HG02973 (cell line): ENCODE results near the gene LGMN.
A peak's percentile ranks its signal among the peaks of the same experiment; 100 is the strongest.
"Not testable (repeated sequence)": the region's sequence is repeated elsewhere in the genome, so short reads cannot be mapped to it uniquely, and the experiment has no call there.

Experiments
- ATAC-seq: cut with Tn5 transposase; IDR thresholded peaks from one replicate; pipeline ENCODE4 v1.9.1; 2021; ENCODE audit warnings: moderate library complexity; ENCODE audit not compliant: unreplicated experiment

LGMN gene

GRCh38 chr14:92702441-92702918, 45.9 kb downstream of the LGMN start:
- ATAC-seq, result no peak

DNA sequence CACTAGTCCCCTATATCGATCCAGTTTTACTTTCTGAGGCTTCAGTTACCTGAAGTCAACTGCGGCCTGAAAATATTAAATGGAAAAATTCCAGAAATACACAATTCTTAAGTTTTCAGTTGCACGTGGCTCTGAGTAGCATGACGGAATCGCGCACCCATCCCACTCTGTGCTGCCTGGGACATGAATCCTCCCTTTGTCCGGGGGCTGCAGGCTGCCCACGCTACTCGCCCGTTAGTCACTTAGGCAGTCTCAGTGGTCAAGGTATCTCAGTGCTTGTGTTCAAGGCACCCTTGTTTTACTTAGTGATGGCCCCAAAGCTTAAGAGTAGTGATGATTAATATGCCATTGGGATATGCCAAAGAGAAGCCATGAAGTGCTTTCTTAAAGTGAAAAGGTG, 46.6 kb downstream of the LGMN start:
- no peak for ATAC-seq

DNA sequence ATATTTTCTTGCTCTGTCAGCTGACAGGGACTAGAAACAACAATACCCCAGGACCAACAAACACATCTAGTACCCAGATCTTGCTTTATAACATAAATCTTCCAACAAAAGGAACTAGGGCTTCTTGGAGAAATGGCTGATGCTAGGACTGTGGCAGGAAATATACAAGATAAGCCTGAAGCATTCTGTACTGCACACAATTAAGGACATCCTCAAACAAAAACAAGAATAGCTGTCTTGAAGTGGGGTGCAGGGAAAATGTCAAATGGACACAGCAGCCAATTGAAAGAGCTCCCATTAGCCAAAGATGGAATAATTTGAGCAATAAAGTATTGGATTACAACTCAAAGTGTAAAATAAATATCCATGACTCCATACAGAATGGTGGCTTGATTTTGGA, 50.0 kb downstream of the LGMN start:
- no peak for ATAC-seq

DNA sequence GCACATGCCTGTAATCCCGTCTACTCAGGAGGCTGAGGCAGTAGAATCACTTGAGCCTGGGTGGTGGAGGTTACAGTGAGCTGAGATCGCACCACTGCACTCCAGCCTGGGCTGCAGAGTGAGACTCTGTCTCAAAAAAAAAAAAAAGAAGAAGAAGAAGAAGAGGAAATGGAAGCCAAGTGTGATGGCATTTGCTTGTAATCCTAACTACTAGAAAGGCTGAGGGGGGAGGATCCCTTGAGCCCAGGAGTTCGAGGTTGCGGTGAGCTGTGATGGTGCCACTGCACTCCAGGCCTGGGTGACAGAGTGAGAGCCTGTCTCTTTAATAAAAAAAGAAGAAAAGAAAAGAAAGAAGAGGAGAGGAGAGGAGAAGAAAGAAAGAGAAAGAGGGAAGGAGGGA, 52.1 kb downstream of the LGMN start:
- ATAC-seq, result no peak

DNA sequence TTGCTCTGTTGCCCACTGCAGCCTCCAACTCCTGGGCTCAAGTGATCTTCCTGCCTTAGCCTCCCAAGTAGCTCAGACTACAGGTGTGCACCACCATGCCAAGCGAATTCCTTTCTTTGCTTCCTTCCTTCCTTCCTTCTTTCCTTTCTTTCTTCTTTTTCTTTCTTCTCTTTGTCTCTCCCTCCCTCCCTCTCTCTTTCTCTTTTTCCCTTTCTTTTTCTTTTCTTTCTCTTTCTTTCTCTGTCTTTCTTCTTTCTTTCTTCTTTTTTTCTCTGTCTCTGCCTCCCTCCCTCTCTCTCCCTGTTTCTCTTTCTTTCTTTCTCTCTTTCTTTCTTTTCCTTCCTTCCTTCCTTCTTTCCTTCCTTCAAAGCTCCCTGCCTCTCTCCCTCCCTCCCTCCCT, 52.9 kb downstream of the LGMN start:
- no peak for ATAC-seq

DNA sequence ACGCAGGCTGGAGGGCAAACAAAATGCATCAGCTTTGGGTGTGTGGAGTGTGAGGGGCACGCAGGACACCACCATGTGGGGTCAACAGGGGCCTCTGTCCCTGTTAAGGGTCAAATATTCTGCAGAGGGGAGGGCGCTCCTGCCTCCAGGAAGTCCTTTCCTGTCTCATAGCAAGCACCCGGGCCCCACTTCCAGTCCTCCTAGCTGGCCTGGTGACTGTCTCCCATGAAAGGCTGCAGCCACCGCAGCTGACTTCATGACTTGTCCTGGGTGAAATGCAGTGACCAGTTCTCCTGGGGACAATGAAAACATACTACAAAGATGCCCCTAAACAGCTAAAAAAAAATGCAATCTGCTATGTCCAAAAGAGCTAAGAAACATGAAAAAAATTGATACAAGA, 53.6 kb downstream of the LGMN start:
- no peak for ATAC-seq

GRCh38 chr14:92693998-92694795, 54.2 kb downstream of the LGMN start:
- no peak for ATAC-seq

- ATAC-seq, result no peak
These were observed 55.6 kb downstream of the LGMN start for GRCh38 chr14:92692822-92693226.

DNA sequence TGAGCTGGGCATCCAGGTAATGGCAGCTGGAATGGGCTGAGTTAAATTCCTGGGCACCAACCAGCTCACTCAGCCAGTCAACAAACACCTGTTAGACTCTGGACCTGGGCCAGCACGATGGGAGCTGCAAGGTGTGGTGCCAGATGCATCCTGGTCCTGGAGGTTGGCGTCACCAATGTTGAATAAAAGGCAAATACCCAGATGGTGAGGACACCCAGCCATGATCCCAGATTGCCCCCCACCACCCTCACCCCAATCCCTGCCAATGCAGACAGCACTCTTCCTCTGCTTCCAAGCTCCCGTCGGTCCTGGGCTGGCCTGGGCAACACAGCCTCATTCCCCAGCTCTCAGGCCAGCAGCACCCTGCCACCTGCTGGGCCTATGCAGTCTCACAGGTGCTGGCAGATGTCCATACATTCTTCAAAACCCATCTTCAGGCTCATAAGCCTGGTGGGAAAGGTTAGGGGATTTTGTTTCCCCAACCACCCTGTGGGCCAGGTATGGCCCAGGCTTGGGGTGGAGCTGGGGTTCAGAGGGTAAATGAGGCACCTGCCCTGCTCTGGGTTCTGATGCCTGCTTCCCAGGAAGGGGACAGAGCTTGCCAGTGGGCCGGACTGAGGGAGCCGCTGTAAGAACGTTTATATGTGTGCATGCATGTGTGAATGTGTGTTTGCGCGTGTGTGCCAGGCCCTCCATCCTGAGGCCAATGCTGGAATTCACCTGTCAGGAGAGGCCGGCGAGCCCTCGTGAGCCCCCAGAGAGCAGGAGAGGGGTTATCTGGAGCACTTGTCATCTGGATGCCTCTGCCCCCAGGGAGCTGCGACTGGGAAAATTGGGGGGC, 58.0 kb downstream of the LGMN start:
- ATAC-seq, result no peak

DNA sequence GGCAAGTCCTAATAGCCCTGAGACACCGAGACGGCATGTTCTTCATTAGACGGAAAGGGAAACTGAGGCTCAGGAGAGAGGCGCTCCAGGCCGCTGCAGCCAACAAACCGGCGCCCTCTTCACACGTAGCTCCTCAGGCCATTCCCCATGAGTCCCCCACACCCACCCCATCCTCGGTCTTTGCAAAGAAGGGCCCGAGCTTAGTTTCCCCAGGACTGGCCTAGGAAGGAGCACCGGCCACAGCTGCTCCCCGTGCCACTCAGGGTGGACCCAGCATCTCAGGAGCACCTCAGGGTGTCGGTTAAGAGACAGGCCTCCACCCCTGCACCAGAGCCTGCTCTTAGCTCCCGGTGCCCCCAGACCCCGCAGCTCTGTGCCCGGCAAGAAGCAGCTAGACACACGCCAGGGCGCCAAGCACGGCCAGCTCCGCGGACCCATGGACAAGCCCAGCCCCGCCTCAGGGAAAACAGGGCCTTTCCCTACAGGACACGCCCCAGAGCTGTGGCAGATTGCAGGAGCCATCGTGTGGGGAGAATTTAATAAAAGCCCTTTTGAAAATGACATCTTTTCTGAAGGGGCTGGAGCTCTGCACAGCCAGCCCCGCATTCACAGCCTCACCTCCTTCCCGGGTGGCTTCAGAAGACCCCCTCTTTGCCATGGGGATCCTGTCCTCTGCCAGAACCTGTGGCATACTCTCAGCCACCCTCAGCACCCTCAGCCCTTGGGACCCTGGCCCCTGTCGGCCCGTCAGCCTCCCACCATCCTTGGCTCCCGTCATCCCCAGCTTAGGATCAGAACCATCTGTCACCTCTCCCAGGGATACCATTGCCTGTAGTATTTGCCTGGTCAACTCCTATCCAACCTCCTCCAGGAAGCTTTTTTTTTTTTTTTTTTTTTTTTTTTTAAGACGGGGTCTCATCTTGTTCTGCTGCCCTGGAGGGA, 59.7 kb downstream of the LGMN start:
- ATAC-seq, result no peak

DNA sequence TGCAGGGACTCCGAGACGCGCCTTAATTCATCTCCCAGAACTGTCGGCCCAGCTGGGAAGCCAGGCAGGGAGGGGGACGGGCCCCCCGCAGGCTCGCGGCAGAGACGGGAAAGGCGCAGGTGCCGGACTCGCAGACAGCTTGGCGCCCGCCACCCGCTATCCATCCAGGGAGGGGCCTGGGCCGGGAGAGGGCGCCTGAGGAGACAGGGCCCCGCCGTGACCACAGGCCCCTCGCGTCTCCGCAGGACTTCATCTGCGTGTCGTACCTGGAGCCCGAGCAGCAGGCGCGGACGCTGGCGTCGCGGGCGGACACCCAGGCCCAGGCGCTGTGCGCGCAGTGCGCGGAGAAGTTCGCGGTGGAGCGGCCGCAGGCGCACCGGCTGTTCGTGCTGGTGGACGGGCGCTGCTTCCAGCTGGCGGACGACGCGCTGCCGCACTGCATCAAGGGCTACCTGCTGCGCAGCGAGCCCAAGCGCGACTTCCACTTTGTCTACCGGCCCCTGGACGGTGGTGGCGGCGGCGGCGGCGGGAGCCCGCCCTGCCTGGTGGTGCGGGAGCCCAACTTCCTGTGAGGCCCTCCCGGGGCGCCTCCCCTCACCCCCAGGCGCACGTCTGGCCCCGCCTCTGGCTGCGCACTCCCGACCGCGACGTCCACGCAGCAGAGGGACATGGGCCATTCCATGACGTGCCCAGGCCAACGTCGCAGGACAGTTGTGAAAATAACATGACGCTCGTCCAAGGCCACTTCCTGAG, 60.6 kb downstream of the LGMN start:
- no peak for ATAC-seq

DNA sequence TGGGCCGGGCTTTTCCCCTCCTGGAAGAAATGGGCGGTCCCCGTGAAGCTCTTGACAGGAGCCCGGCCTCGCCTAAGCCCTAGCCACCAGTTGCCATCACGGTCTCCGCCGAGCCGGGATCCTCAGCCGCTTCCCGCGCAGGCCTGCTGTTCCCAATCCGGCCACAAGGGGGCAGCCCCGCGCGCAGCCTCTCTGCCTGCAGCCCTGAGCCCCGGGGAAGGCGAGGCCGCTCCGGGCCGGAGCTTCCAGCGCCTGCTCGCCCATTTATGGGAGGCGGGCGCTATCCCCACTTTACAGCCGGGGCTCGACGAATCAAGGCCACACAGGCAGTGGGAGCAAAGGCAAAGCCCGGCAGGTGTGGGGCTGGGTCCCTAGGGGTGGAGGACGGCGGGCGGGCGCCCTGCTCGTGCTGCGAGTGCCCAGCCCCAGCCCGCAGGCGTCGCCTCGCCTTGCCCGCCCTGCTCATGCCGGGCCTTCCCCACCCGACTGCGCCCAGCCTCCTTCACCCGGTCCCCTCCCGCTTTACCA, 61.5 kb downstream of the LGMN start:
- peak; percentile 53 for ATAC-seq

DNA sequence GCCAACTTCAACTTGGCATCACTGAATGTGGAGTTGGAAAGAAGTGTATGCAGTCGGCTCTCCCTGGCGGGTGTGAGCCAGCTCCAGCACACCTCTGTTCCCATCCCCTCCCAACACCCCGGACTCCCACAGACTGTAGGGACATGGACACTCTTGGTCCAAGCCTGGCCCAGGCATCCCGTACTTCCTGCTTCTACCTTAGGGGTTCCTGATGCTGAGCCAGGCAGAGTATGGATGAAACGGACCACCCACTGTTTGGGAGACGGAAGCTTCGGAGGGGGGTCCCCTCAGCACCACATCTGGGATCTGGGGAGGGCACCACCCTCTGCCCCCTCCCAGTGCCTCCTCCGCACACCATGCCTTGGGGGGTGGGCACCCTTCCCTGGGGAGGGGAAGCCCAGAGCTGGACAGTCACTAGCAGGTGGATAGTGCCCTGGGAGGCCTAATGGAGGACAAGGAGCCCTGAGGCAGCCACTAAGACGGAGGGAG, 62.0 kb downstream of the LGMN start:
- peak; percentile 23 for ATAC-seq

- no peak for ATAC-seq
These were observed 62.6 kb downstream of the LGMN start for GRCh38 chr14:92685784-92686355.

- no peak for ATAC-seq
These were observed 63.4 kb downstream of the LGMN start for GRCh38 chr14:92684801-92685560.

GRCh38 chr14:92683041-92683440, 65.4 kb downstream of the LGMN start:
- no peak for ATAC-seq

DNA sequence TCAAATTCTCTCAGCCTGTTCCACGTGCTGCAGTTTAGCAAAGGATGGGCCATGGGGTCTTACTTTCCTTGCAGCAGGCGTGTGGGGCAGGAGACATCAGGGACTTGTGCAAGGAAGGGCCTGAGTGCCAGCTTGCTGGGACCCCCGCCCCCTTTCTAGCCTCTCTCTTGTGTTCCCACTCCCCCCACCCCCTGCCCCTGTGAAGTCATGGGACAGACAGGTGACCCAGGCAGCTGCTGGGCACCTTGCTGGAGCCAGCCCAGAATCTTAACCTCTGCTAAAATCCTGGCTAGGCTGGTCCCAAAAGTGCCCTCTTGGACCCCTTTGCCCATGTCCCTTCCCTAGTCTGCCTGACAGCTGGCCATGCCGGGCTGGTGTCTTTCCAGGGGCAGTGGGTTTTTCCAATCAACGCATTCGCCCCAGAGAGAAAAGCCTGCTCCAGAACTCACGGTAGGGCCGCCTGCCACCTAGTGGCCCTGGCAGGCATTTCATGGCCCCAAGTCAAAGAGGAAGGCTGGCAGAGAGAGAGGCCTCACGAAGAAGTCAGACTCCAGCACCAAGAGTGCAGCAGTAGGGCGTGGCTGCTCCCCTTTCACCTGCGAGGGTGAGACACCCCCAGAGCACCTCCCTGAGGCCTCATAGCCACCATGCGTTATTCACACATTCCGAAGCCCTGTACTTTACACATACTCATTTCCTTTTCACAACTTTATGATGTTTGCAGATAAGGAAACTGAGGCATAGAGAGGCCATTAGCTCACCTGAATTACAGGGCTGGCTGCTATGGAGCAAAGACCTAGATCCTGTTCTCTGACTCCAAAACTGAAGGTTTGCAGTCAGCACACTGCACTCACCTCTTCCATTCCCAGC, 67.4 kb downstream of the LGMN start:
- no peak for ATAC-seq

GRCh38 chr14:92680330-92680729, 68.1 kb downstream of the LGMN start:
- not testable (repeated sequence) for ATAC-seq
